Pancreas (tissue), 10 donors: ENCODE measurements around the gene NHERF1. TPM values are rescaled to one million over a fixed set of nuclear protein-coding genes. Genes with fewer than 3 reads are reported as not detected.

Experiments
- ATAC-seq, 4 donors: fragments of 200-7000 bp; cut with Tn5 transposase; one replicate each; pipeline versions ENCODE4 v1.8.0 to v1.9.1; 2020; ENCODE audit warnings: mild to moderate bottlenecking in 4 of 4, moderate library complexity in 4 of 4
- DNase-seq, 6 donors: peaks; one replicate each; pipeline ENCODE4 v3.0.0-alpha.2; 2020
- FAIRE-seq: peaks from 2 replicates; lab custom pipeline; 2012; peaks lifted over from hg19 to GRCh38; lab: Jason Lieb, UNC
- H3K27ac ChIP-seq, 4 donors: fragments of 200-600 bp; sonication (generic); 1 replicate in 3 of 4; 2 replicates in 1 of 4; pipeline versions ENCODE4 v1.5.0 to v1.8.0; 2020
- H3K27me3 ChIP-seq, 4 donors: fragments of 200-600 bp; one replicate each; pipeline ENCODE4 v1.8.0; 2021
- H3K36me3 ChIP-seq, 3 donors: fragments of 200-600 bp; sonication (generic) in 1 of 3; one replicate each; pipeline versions ENCODE4 v1.5.0 to v1.8.0; 2020 to 2021
- H3K4me1 ChIP-seq, 3 donors: fragments of 200-600 bp; one replicate each; pipeline ENCODE4 v1.8.0; 2021
- H3K4me3 ChIP-seq, 4 donors: fragments of 200-600 bp; sonication (generic) in 2 of 4; one replicate each; pipeline versions ENCODE4 v1.5.0 to v1.8.0; 2020 to 2021
- H3K9me3 ChIP-seq, 4 donors: fragments of 200-600 bp; one replicate each; pipeline ENCODE4 v1.8.0; 2021
- WGBS, 2 donors: extraction: QIAGEN DNeasy Blood & Tissue Kit; methylation state at CpG; one replicate each; pipeline ENCODE4 v1.1.7; 2013; 5-methylcytosine and 5-hydroxymethylcytosine counted together
- intact Hi-C, 3 donors: fragments of 100-400 bp; cut with DNase I; formaldehyde crosslinking; loops; one replicate each; pipeline versions ENCODE4 v1.11.1 to v1.14.2; 2022
- polyA plus RNA-seq, 2 donors: library from polyadenylated mRNA; stranded (reverse); fragments of 200-250 nt; gene quantifications; one replicate each; pipeline ENCODE4 v1.2.3, GENCODE V29; 2013
- total RNA-seq, 6 donors: library from RNA; stranded (reverse); fragmentation: NEBNext Ultra II Directional in 4 of 6; extraction: Animal tissue kit (Norgen Biotek cat#: 25700) in 4 of 6; gene quantifications; one replicate each; pipeline versions ENCODE4 v1.2.1 to v1.2.4, GENCODE V29; 2021 to 2023
- TF ChIP-seq, protein P1 (sequence below), 4 donors: fragments of 200-600 bp; sonication (generic) in 3 of 4; IDR thresholded peaks; one replicate each; pipeline versions ENCODE4 v1.5.0 to v1.8.0; 2021; ENCODE audit warnings: antibody characterized with exemption in 4 of 4
- donor health status: healthy with polysubstance abuse.
- donor health status: DM: no; HTN: no; CAD: no; lungs with moderate emphysema.
- donor health status: DM: no; HTN: no; CAD: no.
- donor health status: control.
- donor health status: control.
- donor health status: Bipolar disorder and iron deficiency.
- donor health status: DM: yes; HTN: yes; CAD: no.
- donor health status: DM: no; HTN: no; CAD: no.
- donor health status: DM: no; HTN: no; CAD: no.
- donor health status: DM: yes; HTN: yes; CAD: no.

The NHERF1 gene
- total and polyA plus RNA-seq, 8 donors, result 40.1 to 91.9 (median 56.5) TPM

DNA sequence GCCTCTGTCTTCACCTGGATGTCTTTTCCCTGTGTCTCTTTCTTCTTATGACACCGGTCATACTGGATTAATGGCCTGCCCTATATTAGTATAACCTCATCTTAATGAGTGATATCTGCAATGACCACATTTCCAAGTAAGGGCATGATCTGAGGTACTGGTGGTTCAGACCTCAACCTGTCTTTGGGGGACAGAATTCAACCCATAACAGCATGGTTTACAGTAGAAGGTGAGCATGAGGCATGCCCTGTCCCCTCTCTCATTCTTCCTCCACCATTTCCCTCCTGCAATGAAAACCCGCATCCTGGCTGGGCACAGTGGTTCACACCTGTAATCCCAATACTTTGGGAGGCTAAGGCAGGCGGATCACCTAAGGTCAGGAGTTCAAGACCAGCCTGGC lies 14.2 kb upstream of the NHERF1 start:
- H3K27me3 ChIP-seq, result peaks cover 0 to 4% (median 0%) of the 10 kb centered on the region in 4 donors
- no peaks in the 10 kb centered on the region for H3K9me3 ChIP-seq
- H3K36me3 ChIP-seq, result no peaks in the 10 kb centered on the region
- peaks cover 0 to 10% (median 0%) of the 10 kb centered on the region in 3 donors for H3K4me1 ChIP-seq
- WGBS, 2 donors, result 90 to 99% methylated on average over 3 of the region's 3 CpGs
- TF ChIP-seq, protein P1, sequence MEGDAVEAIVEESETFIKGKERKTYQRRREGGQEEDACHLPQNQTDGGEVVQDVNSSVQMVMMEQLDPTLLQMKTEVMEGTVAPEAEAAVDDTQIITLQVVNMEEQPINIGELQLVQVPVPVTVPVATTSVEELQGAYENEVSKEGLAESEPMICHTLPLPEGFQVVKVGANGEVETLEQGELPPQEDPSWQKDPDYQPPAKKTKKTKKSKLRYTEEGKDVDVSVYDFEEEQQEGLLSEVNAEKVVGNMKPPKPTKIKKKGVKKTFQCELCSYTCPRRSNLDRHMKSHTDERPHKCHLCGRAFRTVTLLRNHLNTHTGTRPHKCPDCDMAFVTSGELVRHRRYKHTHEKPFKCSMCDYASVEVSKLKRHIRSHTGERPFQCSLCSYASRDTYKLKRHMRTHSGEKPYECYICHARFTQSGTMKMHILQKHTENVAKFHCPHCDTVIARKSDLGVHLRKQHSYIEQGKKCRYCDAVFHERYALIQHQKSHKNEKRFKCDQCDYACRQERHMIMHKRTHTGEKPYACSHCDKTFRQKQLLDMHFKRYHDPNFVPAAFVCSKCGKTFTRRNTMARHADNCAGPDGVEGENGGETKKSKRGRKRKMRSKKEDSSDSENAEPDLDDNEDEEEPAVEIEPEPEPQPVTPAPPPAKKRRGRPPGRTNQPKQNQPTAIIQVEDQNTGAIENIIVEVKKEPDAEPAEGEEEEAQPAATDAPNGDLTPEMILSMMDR (IDR thresholded peaks at IDR 0.05), result no peak
- ATAC-seq (no peak), FAIRE-seq (no peak), DNase-seq (no peak)
- H3K27ac ChIP-seq, result no peak overlapping the region
- intact Hi-C loops, result no loop called here
- H3K4me3 ChIP-seq, result no peak overlapping the region

DNA sequence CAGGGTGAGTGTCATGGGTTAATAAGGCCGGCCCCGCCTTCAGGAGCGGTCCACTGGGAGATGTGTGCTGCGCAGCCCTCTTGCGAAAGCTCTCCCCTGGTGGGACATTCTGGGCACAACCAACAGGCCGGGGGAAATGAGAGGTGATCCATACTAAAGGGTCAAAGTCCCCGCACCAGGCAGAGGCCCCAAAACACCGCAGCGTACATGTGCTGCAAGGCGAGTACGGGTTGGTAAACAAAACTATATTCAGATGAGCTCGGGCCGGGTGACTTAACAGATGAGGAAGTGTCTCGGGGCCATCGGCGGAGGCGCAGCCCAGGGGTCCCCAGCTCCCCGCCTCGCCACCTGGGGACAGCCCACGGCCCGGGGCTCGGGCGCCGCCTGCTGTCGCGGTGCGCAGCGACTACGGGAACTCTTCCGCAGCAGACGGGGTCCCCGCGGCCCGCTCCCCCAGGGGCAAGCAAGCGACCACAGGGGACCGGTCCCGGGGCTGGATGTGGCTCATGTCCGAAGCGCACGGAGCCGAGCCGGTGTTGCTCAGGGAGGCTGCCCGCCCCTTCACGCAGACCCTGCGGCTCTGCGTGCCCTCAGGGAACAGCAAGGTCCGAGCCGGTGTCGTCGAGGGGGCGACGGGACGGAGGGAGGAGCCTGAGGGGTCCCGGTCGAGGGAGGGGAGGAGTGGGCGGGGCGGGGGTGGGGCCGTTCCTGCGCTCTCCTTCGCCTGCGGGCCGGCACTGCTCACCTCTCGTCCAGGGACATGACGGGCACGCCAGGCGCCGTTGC lies 11.7 kb upstream of the NHERF1 start, which contains the start of gene RAB37:
TSS of gene RAB37 (plus strand) at position 744 of the 786 bp plus-strand sequence. CDS start at position 761, 17 bp downstream.
- Histone ChIP-seq H3K36me3 (no peaks in the 10 kb centered on the region), H3K4me1 (peaks cover 0 to 10% (median 0%) of the 10 kb centered on the region in 3 donors), H3K9me3 (no peaks in the 10 kb centered on the region), H3K27ac (peak within 1 kb of the TSS in 3 of 4 donors; percentile 49 to 62 (median 53)), H3K4me3 (peak within 1 kb of the TSS in 2 of 4 donors; percentile 29 to 41), H3K27me3 (peaks cover 0 to 4% (median 0%) of the 10 kb centered on the region in 4 donors)
- no peak for FAIRE-seq
- WGBS, 2 donors, result 3% methylated on average over 55 to 67 of the region's 67 CpGs
- peak; percentile 73 to 79 (median 75) for ATAC-seq
- intact Hi-C loops, result loop anchor here in 1 of 3 donors (5.0 kb wide), 2 partner anchors 36 to 84 kb away; no protein-coding TSS in a partner anchor
- DNase-seq, result peak in 4 of 6 donors; percentile 57 to 74 (median 62)
- TF ChIP-seq, protein P1 (IDR thresholded peaks at IDR 0.05), result no peak

DNA sequence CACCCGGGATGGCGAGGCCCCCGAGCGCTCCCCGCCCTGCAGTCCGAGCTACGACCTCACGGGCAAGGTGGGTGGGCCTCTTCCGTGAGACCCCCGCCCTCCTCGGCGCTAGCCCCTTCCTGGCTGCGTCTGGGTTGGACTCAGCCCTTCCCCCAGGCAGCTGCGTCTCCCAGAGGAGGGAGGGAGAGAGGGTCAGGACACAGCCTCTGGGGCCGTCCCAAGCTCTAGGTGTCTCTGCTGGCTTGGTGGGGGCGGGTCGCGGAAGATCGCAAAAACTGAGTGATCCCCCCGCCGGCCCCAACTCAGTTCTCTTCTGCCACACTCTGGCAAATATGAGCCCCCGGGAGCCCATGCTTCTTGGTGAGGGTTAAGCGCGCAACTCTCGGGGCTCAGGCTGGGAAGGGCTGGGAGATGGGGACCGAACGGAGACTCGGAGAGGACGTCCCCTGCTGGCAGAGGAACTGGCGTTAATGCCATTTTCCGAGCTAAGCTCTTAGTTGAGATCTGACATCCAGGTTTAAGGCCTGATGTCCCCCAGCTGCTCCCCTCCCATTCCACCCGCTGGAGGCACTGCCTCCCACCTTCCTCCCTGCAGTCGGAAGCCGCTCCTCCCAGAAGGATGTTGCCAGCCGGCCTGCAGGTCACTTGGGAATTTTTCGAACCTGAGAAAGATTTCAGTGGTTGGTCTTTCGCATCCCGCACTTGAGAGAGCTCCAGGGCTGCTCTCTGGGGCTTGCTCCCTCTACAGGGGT lies 11.0 kb upstream of the NHERF1 start:
- Histone ChIP-seq H3K27me3 (peaks cover 0 to 4% (median 0%) of the 10 kb centered on the region in 4 donors), H3K27ac (peak overlapping the region in 2 of 4 donors; percentile 53 to 62)

More for the DNA sequence above, 11.0 kb upstream of the NHERF1 start:
- DNase-seq, result peak in 1 of 6 donors; percentile 18
- 8 to 14% methylated on average over 33 to 38 of the region's 38 CpGs for whole genome bisulfite sequencing, 2 donors
- H3K4me3 ChIP-seq, result peak overlapping the region in 2 of 4 donors; percentile 29 to 41
- TF ChIP-seq, protein P1 (IDR thresholded peaks at IDR 0.05), result no peak
- H3K36me3 ChIP-seq, result no peaks in the 10 kb centered on the region
- intact Hi-C loops, result loop anchor here in 1 of 3 donors (5.0 kb wide), 2 partner anchors 35 to 85 kb away; no protein-coding TSS in a partner anchor
- peak; percentile 12 to 27 (median 18) for ATAC-seq
- no peaks in the 10 kb centered on the region for H3K9me3 ChIP-seq
- no peak for FAIRE-seq
- H3K4me1 ChIP-seq, result peaks cover 0 to 10% (median 0%) of the 10 kb centered on the region in 3 donors
